NCI-H1105 (cell line): ENCODE measurements around the gene C4orf50.
"Not testable (repeated sequence)": the region's sequence is repeated elsewhere in the genome, so short reads cannot be mapped to it uniquely, and the experiment has no call there.

Experiments
- DNase-seq: peaks from one replicate; lab custom pipeline; 2025; lab: John Stamatoyannopoulos, UW

The C4orf50 gene

GRCh38 chr4:5858020-5858769 lies 160.0 kb downstream of the C4orf50 start:
- DNase-seq: no peak

GRCh38 chr4:5857199-5857598 lies 161.0 kb downstream of the C4orf50 start:
- no peak for DNase-seq

- not testable (repeated sequence) for DNase-seq
Measured at GRCh38 chr4:5856362-5856761, 161.9 kb downstream of the C4orf50 start.

GRCh38 chr4:5854929-5855328 lies 163.3 kb downstream of the C4orf50 start:
- no peak for DNase-seq

- DNase-seq: no peak
Measured at GRCh38 chr4:5852523-5853202, 165.6 kb downstream of the C4orf50 start.

GRCh38 chr4:5851637-5852301 lies 166.5 kb downstream of the C4orf50 start:
- no peak for DNase-seq
